Measurements from ENCODE around the gene FREY1. TPM values are rescaled to one million over a fixed set of nuclear protein-coding genes. Genes with fewer than 3 reads are reported as not detected.

The FREY1 gene
- total and polyA plus RNA-seq, 2 donors (not counting 1 experiment from before 2014, with no cell fraction given): 0.82 to 6.6 TPM

- ChIA-PET CTCF (interaction anchor here (1.1 kb wide), 1 partner anchor 9 kb away, joined by 3 read pairs; no protein-coding TSS in a partner anchor), POLR2A (interaction anchor here (1.5 kb wide), 1 partner anchor 38 kb away, joined by 3 read pairs; the partner anchor contains the start of gene CRY2)
- ATAC-seq (ENCODE audit: low read depth) (peak; percentile 91), DNase-seq (peak; percentile 77)
- Histone ChIP-seq H3K27me3 (replicated peaks in 1 of 4; ENCODE audit: control extremely low read depth in 1 of 4, control insufficient read depth in 3 of 4, insufficient read depth in 4 of 4, low read length in 3 of 4) (peaks cover 0 to 13% (median 0%) of the 10 kb centered on the region in 4 experiments), H3K4me3 (ENCODE audit: control extremely low read depth in 1 of 5, extremely low read depth in 1 of 5, insufficient read depth in 1 of 5, low read depth in 2 of 5, low read length in 4 of 5) (peak within 1 kb of the TSS in 4 of 5 experiments; percentile 32 to 59 (median 50)), H2AFZ (ENCODE audit: insufficient read depth, low read depth, low read length, poor library complexity, severe bottlenecking) (peak within 1 kb of the TSS; percentile 51), H4K20me1 (ENCODE audit: control insufficient read depth, insufficient read depth, low read length, poor library complexity, severe bottlenecking) (peaks cover 21% of the 10 kb centered on the region), H3K79me2 (ENCODE audit: control insufficient read depth, insufficient read depth, low read length) (no peaks in the 10 kb centered on the region), H3K9me3 (ENCODE audit: control extremely low read depth in 1 of 3, control insufficient read depth in 2 of 3, insufficient read depth in 1 of 3, low read length in 2 of 3) (no peaks in the 10 kb centered on the region), H3K4me1 (ENCODE audit: control insufficient read depth in 2 of 2, insufficient read depth in 2 of 2, low read length in 2 of 2) (peaks cover 11 to 12% of the 10 kb centered on the region in 2 donors), H3K9ac (ENCODE audit: low read length) (peak within 1 kb of the TSS; percentile 63), H3K4me2 (replicated peaks; ENCODE audit: low read depth, low read length, poor library complexity, severe bottlenecking) (peak within 1 kb of the TSS; percentile 86), H3K27ac (ENCODE audit: low read length in 2 of 2) (no peak within 1 kb of the TSS), H3K36me3 (replicated peaks in 1 of 2; ENCODE audit: control extremely low read depth in 1 of 2, control insufficient read depth in 1 of 2, extremely low read depth in 1 of 2, insufficient read depth in 2 of 2, low read length in 1 of 2) (peaks cover 0 to 10% of the 10 kb centered on the region in 2 experiments)
- H3K4me1 Mint-ChIP-seq: peaks cover 12% of the 10 kb centered on the region
- H3K4me3 Mint-ChIP-seq: peak within 1 kb of the TSS; percentile 82
- no peaks in the 10 kb centered on the region for H3K9me3 Mint-ChIP-seq (ENCODE audit: insufficient read depth)
- intact Hi-C loops (cut with micrococcal nuclease): loop anchor here (1.0 kb wide), 3 partner anchors 14 to 38 kb away; partner anchors contain the start of gene CRY2
- 3% methylated on average over 73 of the region's 73 CpGs for WGBS (ENCODE audit: insufficient coverage)
- no peaks in the 10 kb centered on the region for H3K27me3 Mint-ChIP-seq
- peak within 1 kb of the TSS; percentile 77 for H3K27ac Mint-ChIP-seq
- TF ChIP-seq CTCF (IDR thresholded peaks at IDR 0.05) (no peak), EZH2 (IDR thresholded peaks at IDR 0.05; ENCODE audit: borderline replicate concordance, insufficient read depth, low read depth, low read length, poor library complexity, severe bottlenecking) (no peak)
These were observed 21.7 kb downstream of the FREY1 start, which contains the start of gene MAPK8IP1 for GRCh38 chr11:45885274-45885920. Gene MAPK8IP1, plus strand, starts transcription at chr11:45885651. Its CDS starts 170 bp downstream, at chr11:45885821.

Measured in B cell (primary cell).